ENCODE results near the gene DLGAP1.

- TF ChIP-seq BHLHE40 (IDR thresholded peaks at IDR 0.05; ENCODE audit: borderline replicate concordance) (no peak), FOXA1 (IDR thresholded peaks at IDR 0.05) (no peak), FOXM1 (IDR thresholded peaks at IDR 0.05; ENCODE audit: borderline replicate concordance) (no peak), SP1 (IDR thresholded peaks at IDR 0.05) (no peak), TARDBP (IDR thresholded peaks at IDR 0.05) (no peak), FOXK2 (IDR thresholded peaks at IDR 0.05) (no peak), NFRKB (IDR thresholded peaks at IDR 0.05) (no peak), SUZ12 (IDR thresholded peaks at IDR 0.05) (no peak), ZNF384 (IDR thresholded peaks at IDR 0.05) (no peak), CTBP1 (IDR thresholded peaks at IDR 0.05; ENCODE audit: borderline replicate concordance) (no peak)
- TF ChIP-seq, protein P1, sequence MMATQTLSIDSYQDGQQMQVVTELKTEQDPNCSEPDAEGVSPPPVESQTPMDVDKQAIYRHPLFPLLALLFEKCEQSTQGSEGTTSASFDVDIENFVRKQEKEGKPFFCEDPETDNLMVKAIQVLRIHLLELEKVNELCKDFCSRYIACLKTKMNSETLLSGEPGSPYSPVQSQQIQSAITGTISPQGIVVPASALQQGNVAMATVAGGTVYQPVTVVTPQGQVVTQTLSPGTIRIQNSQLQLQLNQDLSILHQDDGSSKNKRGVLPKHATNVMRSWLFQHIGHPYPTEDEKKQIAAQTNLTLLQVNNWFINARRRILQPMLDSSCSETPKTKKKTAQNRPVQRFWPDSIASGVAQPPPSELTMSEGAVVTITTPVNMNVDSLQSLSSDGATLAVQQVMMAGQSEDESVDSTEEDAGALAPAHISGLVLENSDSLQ (IDR thresholded peaks at IDR 0.05): no peak
Measured at GRCh38 chr18:3845161-3845560, 609.9 kb downstream of the DLGAP1 start.
